Keratinocyte (primary cell): ENCODE results near the gene TMC7. TPM values are rescaled to one million over a fixed set of nuclear protein-coding genes. Genes with fewer than 3 reads are reported as not detected.

ENCODE experiments used
- DNase-seq: peaks from one replicate; pipeline ENCODE4 v3.0.0-alpha.2; 2011; ENCODE audit warnings: low read depth, missing footprints, low spot score
- FAIRE-seq: peaks from 2 replicates; lab custom pipeline; 2011; peaks lifted over from hg19 to GRCh38; lab: Jason Lieb, UNC
- H2AFZ ChIP-seq: 2 replicates; pipeline ENCODE4 v1.6.0; 2012; ENCODE audit warnings: low read length, control low read depth, inconsistent platforms; ENCODE audit not compliant: control insufficient read depth
- H3K27ac ChIP-seq: 2 replicates; pipeline ENCODE4 v1.5.1; 2011; ENCODE audit warnings: low read length; ENCODE audit not compliant: control insufficient read depth, insufficient read depth
- H3K27me3 ChIP-seq: 3 replicates; pipeline ENCODE4 v1.6.0; 2011; ENCODE audit warnings: low read length; ENCODE audit not compliant: control insufficient read depth, insufficient read depth; ENCODE audit errors: extremely low read depth
- H3K36me3 ChIP-seq, 2 experiments: 2 replicates in 1 of 2; 3 replicates in 1 of 2; pipeline ENCODE4 v1.5.1; 2011; ENCODE audit warnings: low read length in 2 of 2, mild to moderate bottlenecking in 1 of 2; ENCODE audit not compliant: control insufficient read depth in 2 of 2, insufficient read depth in 2 of 2; ENCODE audit errors: extremely low read depth in 1 of 2
- H3K4me1 ChIP-seq: 3 replicates; pipeline ENCODE4 v1.5.1; 2011; ENCODE audit warnings: low read length; ENCODE audit not compliant: control insufficient read depth, insufficient read depth; ENCODE audit errors: extremely low read depth
- H3K4me2 ChIP-seq: 3 replicates; pipeline ENCODE4 v1.6.0; 2011; ENCODE audit warnings: low read depth, low read length; ENCODE audit not compliant: control insufficient read depth, insufficient read depth; ENCODE audit errors: extremely low read depth
- H3K4me3 ChIP-seq, 3 experiments: fragments of 200-600 bp in 1 of 3; sonication (generic) in 1 of 3; 2 replicates in 2 of 3; 3 replicates in 1 of 3; pipeline ENCODE4 v1.5.1; 2011 to 2016; ENCODE audit warnings: low read length in 3 of 3, mild to moderate bottlenecking in 3 of 3, control low read depth in 2 of 3, inconsistent platforms in 1 of 3, low read depth in 1 of 3, mixed read lengths in 1 of 3, mixed run types in 1 of 3, moderate library complexity in 1 of 3; ENCODE audit not compliant: control insufficient read depth in 2 of 3, insufficient read depth in 2 of 3; ENCODE audit errors: extremely low read depth in 1 of 3
- H3K79me2 ChIP-seq: 2 replicates; pipeline ENCODE4 v1.6.0; 2012; ENCODE audit warnings: low read length; ENCODE audit not compliant: control insufficient read depth, insufficient read depth
- H3K9ac ChIP-seq: 3 replicates; pipeline ENCODE4 v1.6.0; 2011; ENCODE audit warnings: low read length; ENCODE audit not compliant: control insufficient read depth, insufficient read depth; ENCODE audit errors: extremely low read depth
- H3K9me1 ChIP-seq: 3 replicates; pipeline ENCODE4 v1.6.0; 2011; ENCODE audit warnings: low read length; ENCODE audit not compliant: control insufficient read depth, insufficient read depth; ENCODE audit errors: extremely low read depth
- H3K9me3 ChIP-seq: 2 replicates; pipeline ENCODE4 v1.5.1; 2012; ENCODE audit warnings: low read depth, low read length; ENCODE audit not compliant: control insufficient read depth
- H4K20me1 ChIP-seq: 3 replicates; pipeline ENCODE4 v1.6.0; 2011; ENCODE audit warnings: low read length; ENCODE audit not compliant: control insufficient read depth, insufficient read depth; ENCODE audit errors: extremely low read depth
- CTCF ChIP-seq, 3 experiments: IDR thresholded peaks in 1 of 3; conservative IDR thresholded peaks in 1 of 3; optimal IDR thresholded peaks in 1 of 3; 2 replicates in 2 of 3; 3 replicates in 1 of 3; pipeline versions ENCODE3 to v1.5.1; 2011; ENCODE audit warnings: low read length in 3 of 3, mild to moderate bottlenecking in 3 of 3, moderate library complexity in 2 of 3, control low read depth in 1 of 3, inconsistent platforms in 1 of 3; ENCODE audit not compliant: insufficient read depth in 2 of 3; ENCODE audit errors: extremely low read depth in 1 of 3
- EZH2 ChIP-seq: IDR thresholded peaks from one replicate; pipeline ENCODE4 v1.6.1; 2012; ENCODE audit warnings: inconsistent platforms, mild to moderate bottlenecking, low read length, moderate library complexity
- dilution Hi-C: fragments of 300-500 bp; cut with MboI; formaldehyde crosslinking; loops from one replicate; pipeline ENCODE4 v1.7.0; 2020; ENCODE audit warnings: low sequenced_read_pairs; ENCODE audit not compliant: extremely low pct_ligation_motif_present
- polyA plus RNA-seq, 5 experiments: library from polyadenylated mRNA; depleted of rRNA in 3 of 5; stranded (reverse) in 3 of 5; stranded (forward) in 1 of 5; unstranded in 1 of 5; fragments of >200 nt; gene quantifications; 1 replicate in 1 of 5; 2 replicates in 3 of 5; 3 replicates in 1 of 5; pipeline versions ENCODE4 v1.2.1 to v1.2.3, GENCODE V29; 2011 to 2012; ENCODE audit warnings: missing spikeins in 2 of 5, low read depth in 1 of 5, low replicate concordance in 1 of 5

Gene TMC7
- polyA plus RNA-seq, 1 donor (not counting 4 experiments of a cell fraction or from before 2014, with no cell fraction given), result 8.5 TPM

- H3K27ac ChIP-seq, result no peak overlapping the region
- H3K27me3 ChIP-seq, result no peaks in the 10 kb centered on the region
- H3K9ac ChIP-seq, result no peak overlapping the region
- H4K20me1 ChIP-seq, result no peaks in the 10 kb centered on the region
- TF ChIP-seq EZH2 (no peak), CTCF (optimal IDR thresholded peaks at IDR 0.05 in 1 of 3, IDR thresholded peaks at IDR 0.05 in 1 of 3, conservative IDR thresholded peaks at IDR 0.05 in 1 of 3; ENCODE audit: extremely low read depth in 1 of 3, insufficient read depth in 2 of 3, low read length in 3 of 3) (peak; percentile 80 to 91 (median 87))
- peaks cover 2% of the 10 kb centered on the region for H3K79me2 ChIP-seq
- H3K4me2 ChIP-seq, result no peak overlapping the region
- H3K9me3 ChIP-seq, result no peaks in the 10 kb centered on the region
- no peak for FAIRE-seq
- H3K9me1 ChIP-seq, result no peaks in the 10 kb centered on the region
- no peak for DNase-seq
- H3K4me3 ChIP-seq, result no peak overlapping the region
- H2AFZ ChIP-seq, result no peak overlapping the region
- dilution Hi-C loops, result no loop called here
- peaks cover 6% of the 10 kb centered on the region for H3K4me1 ChIP-seq
- H3K36me3 ChIP-seq, result peaks cover 4 to 10% of the 10 kb centered on the region in 2 experiments
Measured at GRCh38 chr16:19071811-19072777, 88.4 kb downstream of the TMC7 start.

GRCh38 chr16:19073344-19073743, 89.6 kb downstream of the TMC7 start:
- no peak for DNase-seq

More at GRCh38 chr16:19073344-19073743, 89.6 kb downstream of the TMC7 start:
- FAIRE-seq, result no peak
- H3K36me3 ChIP-seq, result peaks cover 4 to 12% of the 10 kb centered on the region in 2 experiments
- dilution Hi-C loops, result no loop called here
- peaks cover 2% of the 10 kb centered on the region for H3K4me1 ChIP-seq
- no peaks in the 10 kb centered on the region for H3K27me3 ChIP-seq
- no peak overlapping the region for H3K27ac ChIP-seq
- H3K9me3 ChIP-seq, result no peaks in the 10 kb centered on the region
- H3K9ac ChIP-seq, result no peak overlapping the region
- no peaks in the 10 kb centered on the region for H3K9me1 ChIP-seq
- no peak overlapping the region for H2AFZ ChIP-seq
- no peak for TF ChIP-seq CTCF (optimal IDR thresholded peaks at IDR 0.05 in 1 of 3, IDR thresholded peaks at IDR 0.05 in 1 of 3, conservative IDR thresholded peaks at IDR 0.05 in 1 of 3; ENCODE audit: extremely low read depth in 1 of 3, insufficient read depth in 2 of 3, low read length in 3 of 3)
- no peak for TF ChIP-seq EZH2
- H3K4me2 ChIP-seq, result no peak overlapping the region
- H4K20me1 ChIP-seq, result no peaks in the 10 kb centered on the region
- no peak overlapping the region for H3K4me3 ChIP-seq
- H3K79me2 ChIP-seq, result no peaks in the 10 kb centered on the region
